ENCODE measurements around the gene SPIRE1. TPM values are rescaled to one million over a fixed set of nuclear protein-coding genes. Genes with fewer than 3 reads are reported as not detected.

The SPIRE1 gene
- total RNA-seq, 1 donor from 2014 or later: 16.9 TPM

- H3K9me3 ChIP-seq: no peaks in the 10 kb centered on the region
- H3K36me3 ChIP-seq: no peaks in the 10 kb centered on the region
- H3K27me3 ChIP-seq: no peaks in the 10 kb centered on the region
- H3K4me1 ChIP-seq: peaks cover 0 to 28% of the 10 kb centered on the region in 2 donors
- peak overlapping the region; percentile 99 to 100 for H3K27ac ChIP-seq
- TF ChIP-seq, protein P1, sequence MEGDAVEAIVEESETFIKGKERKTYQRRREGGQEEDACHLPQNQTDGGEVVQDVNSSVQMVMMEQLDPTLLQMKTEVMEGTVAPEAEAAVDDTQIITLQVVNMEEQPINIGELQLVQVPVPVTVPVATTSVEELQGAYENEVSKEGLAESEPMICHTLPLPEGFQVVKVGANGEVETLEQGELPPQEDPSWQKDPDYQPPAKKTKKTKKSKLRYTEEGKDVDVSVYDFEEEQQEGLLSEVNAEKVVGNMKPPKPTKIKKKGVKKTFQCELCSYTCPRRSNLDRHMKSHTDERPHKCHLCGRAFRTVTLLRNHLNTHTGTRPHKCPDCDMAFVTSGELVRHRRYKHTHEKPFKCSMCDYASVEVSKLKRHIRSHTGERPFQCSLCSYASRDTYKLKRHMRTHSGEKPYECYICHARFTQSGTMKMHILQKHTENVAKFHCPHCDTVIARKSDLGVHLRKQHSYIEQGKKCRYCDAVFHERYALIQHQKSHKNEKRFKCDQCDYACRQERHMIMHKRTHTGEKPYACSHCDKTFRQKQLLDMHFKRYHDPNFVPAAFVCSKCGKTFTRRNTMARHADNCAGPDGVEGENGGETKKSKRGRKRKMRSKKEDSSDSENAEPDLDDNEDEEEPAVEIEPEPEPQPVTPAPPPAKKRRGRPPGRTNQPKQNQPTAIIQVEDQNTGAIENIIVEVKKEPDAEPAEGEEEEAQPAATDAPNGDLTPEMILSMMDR (IDR thresholded peaks at IDR 0.05): no peak
- intact Hi-C loops (cut with DNase I): loop anchor here (2.0 to 5.0 kb wide), 5 partner anchors 59 to 384 kb away; no protein-coding TSS in a partner anchor
- H3K4me3 ChIP-seq: peak overlapping the region; percentile 91 to 94
- no peak for DNase-seq (ENCODE audit: low spot score in 2 of 2)
Observed at GRCh38 chr18:12656605-12656937, 1.3 kb downstream of the SPIRE1 start.

DNA sequence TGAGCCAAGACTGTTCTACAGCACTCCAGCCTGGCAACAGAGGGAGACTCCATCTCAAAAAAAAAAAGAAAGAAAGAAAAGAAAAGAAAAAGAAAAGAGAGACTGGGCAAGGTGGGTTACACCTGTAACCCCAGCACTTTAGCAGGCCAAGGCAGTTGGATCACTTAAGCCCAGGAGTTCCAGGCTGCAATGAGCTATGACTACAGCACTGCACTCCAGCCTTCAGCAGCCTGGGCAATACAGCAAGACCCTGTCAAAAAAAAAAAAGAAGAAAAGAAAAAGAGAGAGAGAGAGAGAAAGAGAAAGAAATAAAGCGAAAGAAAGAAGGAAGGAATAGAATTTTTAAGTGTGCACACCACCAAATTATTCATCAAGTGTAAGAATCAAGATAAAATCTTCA, 2.9 kb downstream of the SPIRE1 start:
- peak overlapping the region in 1 of 2 donors; percentile 99 for H3K27ac ChIP-seq
- no peak overlapping the region for H3K4me3 ChIP-seq
- intact Hi-C loops (cut with DNase I): loop anchor here (5.0 kb wide), 4 partner anchors 58 to 383 kb away; no protein-coding TSS in a partner anchor
- no peaks in the 10 kb centered on the region for H3K9me3 ChIP-seq
- TF ChIP-seq, protein P1 (IDR thresholded peaks at IDR 0.05): no peak
- peaks cover 0 to 33% of the 10 kb centered on the region in 2 donors for H3K4me1 ChIP-seq
- H3K36me3 ChIP-seq: no peaks in the 10 kb centered on the region
- no peak for DNase-seq (ENCODE audit: low spot score in 2 of 2)
- H3K27me3 ChIP-seq: no peaks in the 10 kb centered on the region

DNA sequence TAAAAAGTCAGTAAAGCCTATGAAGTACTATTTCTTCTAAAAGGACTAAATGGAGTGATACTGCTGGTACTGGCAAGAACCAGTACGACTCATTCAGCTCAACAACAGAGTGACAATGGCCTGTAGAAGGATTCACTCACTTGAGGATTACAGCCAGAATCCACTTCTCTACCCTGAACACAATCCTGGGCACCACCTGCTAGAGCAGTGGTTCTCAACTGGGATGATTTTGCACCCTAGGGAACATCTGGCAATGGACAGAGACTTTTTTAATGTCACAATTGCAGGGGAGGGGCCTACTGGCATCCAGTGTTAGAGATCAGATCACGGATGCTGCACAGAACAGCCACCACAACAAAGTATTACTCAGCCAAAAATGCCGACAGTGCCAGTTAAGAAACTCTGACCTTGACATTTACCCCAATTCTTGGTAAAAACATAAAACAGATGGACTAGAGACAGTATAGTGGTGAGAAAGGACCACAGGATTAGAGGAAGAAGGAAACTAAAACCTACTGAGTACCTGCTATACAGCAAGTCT, 5.0 kb downstream of the SPIRE1 start:
- Histone ChIP-seq H3K27me3 (no peaks in the 10 kb centered on the region), H3K27ac (no peak overlapping the region), H3K36me3 (no peaks in the 10 kb centered on the region), H3K9me3 (no peaks in the 10 kb centered on the region), H3K4me1 (peaks cover 0 to 33% of the 10 kb centered on the region in 2 donors), H3K4me3 (no peak overlapping the region)
- intact Hi-C loops (cut with DNase I): no loop called here
- DNase-seq (ENCODE audit: low spot score in 2 of 2): no peak
- TF ChIP-seq, protein P1 (IDR thresholded peaks at IDR 0.05): no peak

GRCh38 chr18:12651651-12652050, 6.3 kb downstream of the SPIRE1 start:
- Histone ChIP-seq H3K27ac (no peak overlapping the region), H3K4me1 (peaks cover 0 to 33% of the 10 kb centered on the region in 2 donors), H3K4me3 (no peak overlapping the region), H3K27me3 (no peaks in the 10 kb centered on the region), H3K36me3 (no peaks in the 10 kb centered on the region), H3K9me3 (no peaks in the 10 kb centered on the region)
- TF ChIP-seq, protein P1 (IDR thresholded peaks at IDR 0.05): no peak
- intact Hi-C loops (cut with DNase I): no loop called here
- no peak for DNase-seq (ENCODE audit: low spot score in 2 of 2)

GRCh38 chr18:12647773-12648172, 10.1 kb downstream of the SPIRE1 start:
- Histone ChIP-seq H3K4me3 (no peak overlapping the region), H3K36me3 (no peaks in the 10 kb centered on the region), H3K27ac (no peak overlapping the region), H3K27me3 (no peaks in the 10 kb centered on the region), H3K4me1 (peaks cover 0 to 26% of the 10 kb centered on the region in 2 donors), H3K9me3 (no peaks in the 10 kb centered on the region)
- intact Hi-C loops (cut with DNase I): no loop called here
- TF ChIP-seq, protein P1 (IDR thresholded peaks at IDR 0.05): no peak
- no peak for DNase-seq (ENCODE audit: low spot score in 2 of 2)

All from ascending aorta (tissue), 2 donors.